ENCODE results near the gene PLA2G15.
A peak's percentile ranks its signal among the peaks of the same experiment; 100 is the strongest.
"Not testable (repeated sequence)": the region's sequence is repeated elsewhere in the genome, so short reads cannot be mapped to it uniquely, and the experiment has no call there.

The PLA2G15 gene

DNA sequence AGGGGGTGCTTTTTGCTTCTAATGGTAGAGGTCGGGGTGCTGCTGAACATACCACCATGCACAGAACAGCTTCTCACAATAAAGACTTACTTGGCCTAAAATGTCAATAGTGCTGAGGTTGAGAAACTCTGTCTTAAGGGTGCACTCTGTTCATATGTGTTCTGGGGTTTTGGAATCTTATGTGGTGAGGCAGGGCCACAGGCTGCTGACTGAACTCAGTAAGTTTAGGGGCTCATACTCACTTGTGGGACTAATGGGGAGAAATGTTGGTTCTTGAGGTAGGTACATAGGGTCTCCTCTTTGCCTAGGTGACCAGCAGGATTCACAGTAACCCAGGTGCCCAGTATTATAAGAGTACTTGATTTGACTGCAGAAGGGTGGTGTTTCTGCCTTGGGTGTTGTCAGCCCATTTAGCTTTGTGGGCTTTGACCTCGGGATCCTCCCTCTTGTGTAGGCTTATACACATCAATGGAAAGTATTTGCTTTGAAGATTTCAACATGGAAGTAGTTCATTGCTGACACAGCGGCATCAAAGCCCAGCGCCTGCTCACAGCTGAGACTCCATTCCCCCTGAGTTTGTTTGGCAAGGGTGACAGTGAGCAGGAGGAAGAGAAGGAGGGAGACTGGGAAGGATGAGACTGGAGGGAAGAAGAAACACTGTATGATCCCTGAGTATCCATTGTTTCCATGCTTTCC lies 36.3 kb downstream of the PLA2G15 start:
- DNase-seq (ENCODE audit: low spot score) = no peak

DNA sequence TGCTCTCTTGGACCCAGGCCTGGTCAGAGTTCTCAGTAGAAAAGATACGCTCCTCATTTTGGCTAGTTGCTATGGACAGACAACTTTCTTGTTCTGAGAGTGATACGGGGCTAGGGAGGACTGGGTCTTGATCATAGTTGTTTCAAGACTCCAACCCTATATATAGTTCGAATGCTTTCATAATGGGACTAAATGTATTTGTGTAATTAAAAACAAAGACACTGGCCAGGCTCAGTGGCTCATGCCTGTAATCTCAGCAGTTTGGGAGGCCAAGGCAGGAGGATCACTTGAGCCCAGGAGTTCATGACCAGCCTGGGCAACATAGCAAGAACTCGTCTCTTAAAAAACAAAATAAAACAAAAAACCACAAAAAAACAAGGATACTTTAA lies 36.9 kb downstream of the PLA2G15 start:
- DNase-seq (ENCODE audit: low spot score) = no peak

DNA sequence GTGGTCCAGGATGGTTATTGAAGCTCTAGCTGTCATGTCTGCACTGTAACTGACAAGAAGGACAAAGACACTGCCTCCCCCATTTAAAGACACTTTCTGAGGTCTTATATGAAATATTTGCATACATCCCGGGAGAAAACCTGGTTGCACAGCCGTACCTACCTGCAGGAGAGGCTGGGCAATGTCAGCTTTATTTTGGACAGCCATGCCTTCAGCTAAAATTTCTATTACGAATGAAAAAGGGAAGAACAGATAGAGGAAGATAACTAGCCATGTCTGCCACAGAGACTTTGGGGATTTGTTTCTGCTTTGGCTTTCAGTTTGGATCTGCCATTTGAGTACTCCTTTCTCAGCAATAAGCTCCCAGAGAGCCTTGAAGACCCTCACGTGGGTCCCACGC lies 38.2 kb downstream of the PLA2G15 start:
- no peak for DNase-seq (ENCODE audit: low spot score)

DNA sequence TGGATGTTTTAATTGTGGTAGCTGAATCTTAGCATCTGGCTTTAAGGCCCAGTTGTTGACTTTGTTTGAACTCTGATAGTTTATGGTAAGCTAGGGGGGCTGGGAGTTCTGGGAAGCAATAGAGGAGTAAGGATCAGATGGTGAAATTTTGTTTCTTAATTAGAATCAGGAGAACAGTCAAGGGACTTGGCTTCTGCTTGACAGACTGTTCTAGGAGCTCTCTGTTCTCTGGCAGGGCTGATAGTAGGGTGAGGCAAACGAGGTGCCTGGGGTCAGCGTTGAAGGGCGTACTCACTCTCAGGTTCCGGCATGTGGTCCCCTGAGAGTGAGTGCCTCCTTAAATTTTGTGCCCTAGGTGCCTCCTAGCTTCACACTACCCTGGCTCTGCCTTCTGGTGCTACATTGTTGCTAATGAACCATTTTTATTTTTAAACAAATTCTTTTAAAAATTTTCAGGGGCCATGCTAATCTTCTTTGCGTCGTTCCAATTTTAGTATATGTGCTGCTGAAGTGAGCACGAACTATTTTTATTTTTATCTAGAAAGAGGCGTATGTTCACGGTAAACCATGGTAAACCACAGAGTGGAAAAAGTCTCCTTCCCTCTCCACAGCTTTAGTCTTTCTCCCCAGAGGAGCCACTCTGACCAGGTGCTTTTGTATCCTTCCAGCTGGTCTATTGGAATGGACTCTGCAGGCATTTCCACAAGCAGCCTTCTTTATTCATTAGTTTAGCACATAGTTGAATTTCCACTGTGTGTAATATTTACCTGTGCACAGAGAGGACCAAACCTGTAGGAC lies 38.8 kb downstream of the PLA2G15 start:
- DNase-seq (ENCODE audit: low spot score) = peak; percentile 37

DNA sequence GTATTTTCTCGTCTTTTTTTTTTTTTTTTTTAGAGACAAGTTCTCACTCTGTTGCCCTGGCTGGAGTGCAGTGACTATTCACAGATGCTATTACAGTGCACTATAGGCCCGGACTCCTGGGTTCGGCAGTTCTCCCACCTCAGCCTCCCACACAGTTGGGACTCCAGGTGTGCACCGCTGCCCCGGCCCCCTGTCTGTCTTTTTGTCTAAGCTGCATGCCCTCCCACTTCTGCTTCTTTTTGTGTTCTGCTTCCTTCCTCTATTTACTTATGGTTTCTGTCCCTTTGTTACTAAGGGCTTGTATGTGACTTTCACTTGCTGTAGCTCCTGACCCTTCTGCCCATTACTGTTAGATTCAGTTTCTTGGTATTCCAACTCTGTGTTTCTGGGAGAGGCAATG lies 39.7 kb downstream of the PLA2G15 start:
- no peak for DNase-seq (ENCODE audit: low spot score)

DNA sequence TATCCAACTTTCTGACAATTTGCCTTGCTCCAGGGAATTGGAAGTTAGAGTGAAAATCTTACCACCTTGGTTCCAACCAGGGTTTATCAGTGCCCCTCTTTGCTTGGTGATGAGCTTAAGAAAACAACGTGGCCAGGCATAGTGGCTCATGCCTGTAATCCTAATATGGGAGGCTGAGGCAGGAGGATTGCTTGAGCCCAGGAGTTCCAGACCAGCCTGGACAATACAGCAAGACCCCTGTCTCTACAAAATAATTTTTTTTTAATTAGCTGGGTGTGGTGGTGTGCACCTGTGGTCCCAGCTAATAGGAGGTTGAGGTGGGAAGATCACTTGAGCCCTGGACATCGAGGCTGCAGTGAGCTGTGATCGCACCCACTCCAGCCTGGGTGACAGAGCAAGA lies 40.5 kb downstream of the PLA2G15 start:
- no peak for DNase-seq (ENCODE audit: low spot score)

DNA sequence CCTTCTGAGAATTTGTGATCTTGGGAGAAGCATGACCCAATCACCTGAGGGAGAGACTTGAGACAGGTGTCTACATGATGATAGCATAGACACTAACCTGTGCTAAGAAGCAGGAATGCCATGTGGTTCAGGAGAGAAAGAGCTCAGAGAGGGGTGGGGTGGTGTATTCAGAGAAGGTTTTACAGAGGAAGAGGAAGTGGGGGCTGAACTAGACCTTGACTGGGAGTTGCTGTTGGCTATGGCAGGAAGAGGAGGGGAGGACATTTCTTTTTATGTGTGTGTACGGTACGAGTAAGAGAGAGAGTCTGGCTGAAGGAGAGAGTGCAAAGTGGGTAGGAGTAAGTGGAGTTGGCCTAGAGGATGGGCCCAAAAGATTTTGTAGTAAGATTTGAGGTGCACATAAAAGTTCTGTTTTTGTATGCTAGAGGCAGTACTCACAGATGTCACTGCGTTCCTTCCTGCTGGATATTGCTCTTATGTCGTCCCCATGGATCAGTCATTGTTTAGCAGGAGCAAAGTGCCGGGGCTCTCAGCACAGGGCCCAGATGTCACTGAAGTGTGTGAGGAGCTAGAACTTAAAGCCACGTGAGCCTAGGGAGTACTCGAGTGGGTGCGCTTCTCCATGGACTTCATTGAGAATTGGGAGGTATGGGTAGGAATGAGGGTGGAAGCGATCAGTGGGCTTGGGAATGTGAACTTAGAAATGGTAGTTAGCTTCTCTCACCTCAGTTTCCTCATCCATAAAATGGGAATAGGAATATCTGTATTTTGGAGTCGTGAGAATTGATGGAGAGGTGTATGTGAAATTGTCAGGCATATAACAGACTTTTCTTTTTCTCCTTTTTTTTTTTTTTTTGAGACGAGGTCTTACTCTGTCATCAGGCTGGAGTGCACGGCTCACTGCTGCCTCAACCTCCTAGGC lies 41.2 kb downstream of the PLA2G15 start:
- DNase-seq (ENCODE audit: low spot score) = no peak

DNA sequence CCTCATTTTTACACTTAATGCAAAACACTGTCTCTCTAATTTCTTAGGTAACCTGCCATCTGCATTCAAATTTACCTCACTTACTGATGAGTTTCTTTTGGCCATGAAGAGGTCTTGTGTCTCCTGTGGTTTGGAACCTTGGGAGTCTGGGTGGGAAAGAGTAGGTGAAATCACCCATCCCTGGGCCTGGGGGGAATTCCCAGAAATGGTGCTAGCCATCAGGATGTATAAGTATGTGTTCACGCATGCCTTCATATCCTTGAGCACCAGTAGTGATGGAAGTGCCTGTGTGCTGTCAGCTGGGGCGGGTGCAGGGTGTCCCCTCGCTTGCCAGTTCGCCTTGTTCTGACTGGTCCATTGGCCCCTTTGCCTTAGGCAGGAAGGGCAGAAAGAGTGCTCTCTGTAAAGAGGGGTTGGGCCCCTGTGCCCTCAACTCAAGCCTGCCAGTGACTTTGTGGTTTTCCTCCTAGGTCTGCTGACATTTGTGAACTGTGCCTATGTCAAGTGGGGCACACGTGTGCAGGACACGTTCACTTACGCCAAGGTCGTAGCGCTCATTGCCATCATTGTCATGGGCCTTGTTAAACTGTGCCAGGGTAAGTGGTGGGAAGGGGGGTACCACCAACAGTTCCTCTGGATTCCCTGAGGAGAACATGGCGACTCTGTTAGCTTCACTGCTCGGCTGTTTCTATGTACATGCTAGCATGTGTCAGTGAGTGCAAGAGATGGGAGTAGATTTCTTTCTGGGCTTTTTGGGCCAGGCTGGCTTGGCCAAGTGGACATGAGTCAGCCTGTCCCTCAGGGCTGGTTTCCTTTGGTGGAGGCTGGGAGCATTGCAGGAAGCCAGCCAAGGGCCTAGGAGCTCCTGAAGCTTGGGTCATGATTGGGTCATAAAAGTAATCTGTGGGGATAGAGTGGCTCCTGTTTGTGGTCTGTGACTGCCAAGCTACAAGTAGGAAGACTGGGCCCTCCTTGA lies 42.4 kb downstream of the PLA2G15 start:
- DNase-seq (ENCODE audit: low spot score) = peak; percentile 92

DNA sequence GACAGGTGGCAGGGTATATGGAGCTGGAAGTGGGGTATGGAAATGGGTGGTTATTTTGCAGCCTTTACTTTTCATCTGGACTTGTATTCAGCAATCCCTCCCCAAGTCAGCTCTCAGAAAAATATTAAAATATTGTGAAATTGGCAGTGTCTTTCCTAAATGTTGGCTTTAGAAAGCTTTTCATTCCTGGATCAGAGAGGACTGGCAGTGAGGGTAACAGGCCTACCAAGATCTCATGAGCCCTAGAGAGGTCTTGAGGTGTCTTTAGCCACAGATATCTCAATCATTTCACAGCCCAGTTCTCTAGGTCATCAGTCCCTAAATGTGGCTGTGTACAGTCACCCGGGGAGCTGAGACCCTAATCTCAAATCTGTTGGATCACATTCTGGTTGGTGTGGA lies 43.1 kb downstream of the PLA2G15 start:
- peak; percentile 31 for DNase-seq (ENCODE audit: low spot score)

DNA sequence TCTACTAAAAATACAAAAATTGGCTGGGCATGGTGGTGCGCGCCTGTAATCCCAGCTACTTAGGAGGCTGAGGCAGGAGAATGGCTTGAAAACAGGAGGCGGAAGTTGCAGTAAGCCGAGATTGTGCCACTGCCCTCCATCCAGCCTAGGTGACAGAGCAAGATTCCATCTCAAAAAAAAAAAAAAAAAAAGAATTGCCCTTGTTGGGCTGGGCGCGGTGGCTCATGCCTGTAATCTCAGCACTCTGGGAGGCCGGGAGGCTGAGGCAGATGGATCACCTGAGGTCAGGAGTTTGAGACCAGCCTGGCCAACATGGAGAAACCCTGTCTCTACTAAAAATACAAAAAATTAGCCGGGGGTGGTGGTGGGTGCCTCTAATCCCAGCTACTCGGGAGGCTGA lies 43.6 kb downstream of the PLA2G15 start:
- not testable (repeated sequence) for DNase-seq (ENCODE audit: low spot score)

DNA sequence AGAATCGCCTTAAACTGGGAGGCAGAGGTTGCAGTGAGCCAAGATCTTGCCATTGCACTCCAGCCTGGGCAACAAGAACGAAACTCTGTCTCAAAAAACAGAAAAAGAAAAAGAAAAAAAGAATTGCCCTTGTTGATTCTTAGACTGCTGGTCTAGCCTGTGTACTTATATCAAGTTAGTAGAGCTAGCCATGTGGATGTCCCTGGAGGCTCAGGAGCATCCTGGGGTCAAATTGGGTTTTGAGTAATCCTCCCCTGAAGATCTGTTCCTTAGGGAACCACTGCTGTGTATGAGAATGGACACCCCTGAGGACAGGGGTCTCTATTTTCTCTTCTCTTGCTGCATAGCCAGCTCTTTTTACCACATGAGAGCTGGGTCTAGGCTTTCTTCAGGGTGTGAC lies 44.0 kb downstream of the PLA2G15 start:
- DNase-seq (ENCODE audit: low spot score) = no peak

DNA sequence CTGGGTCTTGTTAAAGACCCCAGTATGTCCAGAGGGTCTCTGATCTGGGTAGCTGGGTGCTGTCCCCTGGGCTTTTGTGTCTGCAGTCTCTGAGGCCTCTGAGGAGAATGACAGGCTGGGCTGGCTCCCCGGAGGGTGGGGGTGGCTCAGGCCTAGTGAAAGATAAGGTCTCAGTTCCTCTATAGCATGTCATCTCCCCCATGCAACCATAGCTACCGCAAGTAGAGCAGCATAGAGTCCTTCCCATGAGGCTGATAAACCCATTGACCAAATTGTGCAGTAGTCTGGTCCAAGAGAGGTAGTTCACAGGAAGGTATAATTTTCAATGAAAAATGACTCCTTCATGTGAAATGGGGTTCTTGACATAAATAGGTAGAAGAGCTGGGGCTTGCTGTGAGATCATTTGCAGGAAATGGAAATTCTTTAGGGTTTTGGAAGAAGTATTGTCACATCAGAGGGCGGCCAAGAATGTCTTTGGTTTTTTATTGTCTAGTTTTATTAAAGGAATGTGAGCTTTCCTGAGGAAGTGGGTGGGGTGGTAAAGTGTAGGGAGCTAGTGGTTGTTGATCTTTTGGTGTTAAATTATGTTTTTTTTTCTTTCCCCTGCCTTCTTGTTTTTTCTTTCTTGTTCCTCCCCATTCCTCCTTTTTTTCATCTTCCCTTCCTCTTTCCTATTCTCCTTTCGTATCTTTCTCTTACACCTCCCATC lies 44.6 kb downstream of the PLA2G15 start:
- DNase-seq (ENCODE audit: low spot score) = peak; percentile 81

DNA sequence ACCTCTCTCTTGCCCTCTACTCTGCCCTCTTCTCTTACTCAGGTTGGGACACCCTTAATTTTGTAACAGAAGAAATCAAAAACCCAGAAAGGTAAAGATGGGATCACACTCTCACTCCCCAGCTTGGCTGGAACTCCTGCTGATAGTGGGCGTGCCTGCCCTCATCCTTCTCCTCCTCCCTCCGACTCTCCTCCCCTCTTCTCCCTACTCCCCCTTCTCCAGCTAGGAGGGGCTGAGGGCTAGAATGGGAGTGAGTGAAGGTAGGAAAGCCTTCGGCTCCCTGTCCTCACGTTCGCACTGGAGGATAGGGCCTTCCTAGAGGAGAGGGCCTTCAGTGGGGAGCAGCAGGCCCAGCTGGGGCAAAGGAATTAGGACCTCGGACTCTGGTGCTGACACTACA lies 45.3 kb downstream of the PLA2G15 start:
- no peak for DNase-seq (ENCODE audit: low spot score)

DNA sequence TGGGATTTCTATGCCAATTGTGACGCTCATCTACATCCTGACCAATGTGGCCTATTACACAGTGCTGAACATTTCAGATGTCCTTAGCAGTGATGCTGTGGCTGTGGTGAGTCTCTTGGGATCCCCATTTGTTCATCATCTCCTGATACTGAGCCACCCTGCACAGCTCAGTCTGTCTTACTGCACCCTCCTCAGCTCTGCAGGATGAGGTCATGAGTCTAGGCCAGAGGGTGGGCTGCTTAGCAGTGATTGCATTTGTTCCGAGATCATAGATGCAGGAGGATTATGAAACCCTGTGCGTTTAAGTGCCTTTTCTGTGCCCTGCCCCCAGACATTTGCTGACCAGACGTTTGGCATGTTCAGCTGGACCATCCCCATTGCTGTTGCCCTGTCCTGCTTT lies 46.1 kb downstream of the PLA2G15 start:
- no peak for DNase-seq (ENCODE audit: low spot score)

DNA sequence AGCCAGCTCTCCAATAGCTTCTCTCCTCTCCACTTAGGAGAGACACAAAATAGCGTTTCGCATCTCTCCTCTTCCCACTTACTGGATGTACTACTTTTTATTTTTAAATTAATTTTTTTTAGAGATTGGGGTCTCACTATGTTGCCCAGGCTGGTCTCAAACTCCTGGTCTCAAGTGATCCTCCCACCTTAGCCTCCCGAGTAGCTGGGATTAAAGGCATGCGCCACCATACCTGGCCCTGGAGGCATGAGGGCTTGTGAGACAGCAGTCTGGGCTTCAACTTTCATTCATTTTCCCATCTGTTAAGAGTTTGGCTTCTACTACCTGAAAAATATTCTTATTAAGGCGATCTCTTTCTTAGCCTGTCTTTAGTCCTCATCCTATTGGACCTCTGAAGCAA lies 47.3 kb downstream of the PLA2G15 start:
- no peak for DNase-seq (ENCODE audit: low spot score)

DNA sequence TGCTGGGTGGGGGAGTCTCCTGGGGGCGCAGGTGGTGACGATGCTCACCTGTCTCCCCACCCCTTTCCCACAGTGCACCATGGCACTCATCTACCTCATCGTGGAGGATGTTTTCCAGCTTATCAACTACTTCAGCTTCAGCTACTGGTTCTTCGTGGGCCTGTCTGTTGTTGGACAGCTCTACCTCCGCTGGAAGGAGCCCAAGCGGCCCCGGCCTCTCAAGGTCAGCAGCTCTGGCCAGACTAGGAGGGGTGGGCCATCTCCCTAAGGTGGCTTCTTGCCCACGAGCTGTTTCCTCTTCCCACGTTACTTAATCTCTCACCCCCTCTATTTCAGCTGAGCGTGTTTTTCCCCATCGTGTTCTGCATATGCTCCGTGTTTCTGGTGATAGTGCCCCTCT lies 51.1 kb downstream of the PLA2G15 start:
- DNase-seq (ENCODE audit: low spot score) = no peak

DNA sequence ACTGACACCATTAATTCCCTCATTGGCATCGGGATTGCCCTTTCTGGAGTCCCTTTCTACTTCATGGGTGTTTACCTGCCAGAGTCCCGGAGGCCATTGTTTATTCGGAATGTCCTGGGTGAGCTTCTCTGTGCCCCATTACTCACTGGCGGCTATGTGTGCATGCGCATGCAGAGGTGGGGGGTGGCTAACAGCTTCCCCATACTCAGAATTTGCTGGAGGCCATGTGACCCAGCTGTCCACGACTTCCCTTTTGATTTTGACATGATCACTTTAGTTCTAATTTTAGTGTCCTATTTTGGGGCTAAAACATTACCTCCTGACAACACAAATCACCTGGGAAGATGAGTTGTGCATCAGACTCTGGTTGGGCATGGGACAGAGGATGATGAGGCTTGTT lies 51.5 kb downstream of the PLA2G15 start:
- DNase-seq (ENCODE audit: low spot score) = no peak

DNA sequence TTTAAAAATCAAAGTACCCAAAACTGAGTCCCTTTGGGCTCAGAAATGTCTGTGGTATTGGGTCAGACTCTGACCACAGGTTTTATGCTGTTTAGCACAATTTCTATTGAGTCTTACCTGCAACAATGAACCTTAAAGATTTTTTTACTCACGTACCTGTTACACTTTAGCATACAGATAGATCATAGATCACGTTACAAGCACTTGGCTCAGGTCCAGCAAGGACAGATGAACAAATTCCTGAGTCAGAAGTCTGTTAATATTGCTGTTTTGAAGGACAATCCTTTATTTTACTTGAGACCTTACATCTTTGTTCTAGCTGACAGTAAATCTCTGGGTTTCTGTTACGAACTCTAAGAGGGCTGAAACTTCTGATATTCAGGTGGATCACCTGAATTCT lies 52.7 kb downstream of the PLA2G15 start:
- DNase-seq (ENCODE audit: low spot score) = no peak

DNA sequence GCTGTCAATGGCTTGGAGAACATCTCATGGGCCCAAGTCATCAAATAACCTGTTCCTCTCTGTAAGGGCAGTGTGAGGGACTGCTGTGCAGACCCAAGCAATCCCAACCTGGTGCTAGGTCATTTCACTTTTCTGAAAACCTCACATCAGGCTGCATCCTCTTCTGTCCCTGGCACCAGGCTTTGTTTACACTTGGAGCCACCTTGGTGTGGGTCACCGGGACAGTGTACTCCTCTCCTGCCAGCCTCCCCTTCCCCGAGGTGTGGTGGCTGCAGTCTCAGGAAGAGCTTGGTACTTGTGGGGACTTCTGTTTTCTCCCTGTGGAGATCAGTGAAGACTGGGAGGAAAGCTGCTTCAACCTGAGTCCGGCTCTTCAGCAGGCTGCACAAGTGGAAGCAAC lies 53.1 kb downstream of the PLA2G15 start:
- DNase-seq (ENCODE audit: low spot score) = no peak

DNA sequence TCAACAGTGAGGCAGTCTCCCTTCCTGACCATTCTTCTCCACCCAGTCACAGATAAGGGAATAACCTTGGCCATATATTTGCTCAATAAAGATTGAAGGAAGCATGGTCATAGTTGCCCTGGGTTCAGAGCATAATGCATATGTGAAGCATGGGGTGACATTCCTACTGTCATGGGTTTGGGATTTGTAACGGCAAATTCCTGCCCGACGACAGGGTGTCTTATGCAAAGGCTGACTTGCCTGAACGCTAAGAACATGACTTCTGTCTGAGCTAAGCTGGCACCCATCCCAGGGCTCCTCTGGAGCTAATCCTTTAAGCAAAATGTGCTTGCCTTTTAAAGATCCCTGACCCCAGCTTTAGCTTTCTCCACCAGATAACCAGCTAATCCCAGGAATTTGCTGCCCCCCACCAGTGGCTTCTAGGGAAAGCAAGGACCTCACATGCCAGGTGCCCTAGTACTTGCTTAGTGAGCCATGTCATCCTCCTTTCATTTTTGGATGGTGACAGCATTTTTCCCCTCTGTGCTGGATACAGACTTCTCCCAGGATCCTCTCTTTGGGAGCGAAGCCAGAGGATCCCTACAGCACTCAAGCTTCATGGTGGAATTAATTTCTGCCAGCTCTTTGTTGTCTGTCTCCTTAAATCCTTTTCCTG lies 53.9 kb downstream of the PLA2G15 start:
- DNase-seq (ENCODE audit: low spot score) = peak; percentile 53
